ENCODE measurements around the gene OSBPL7.
"Not testable (repeated sequence)": the region's sequence is repeated elsewhere in the genome, so short reads cannot be mapped to it uniquely, and the experiment has no call there.

The OSBPL7 gene

DNA sequence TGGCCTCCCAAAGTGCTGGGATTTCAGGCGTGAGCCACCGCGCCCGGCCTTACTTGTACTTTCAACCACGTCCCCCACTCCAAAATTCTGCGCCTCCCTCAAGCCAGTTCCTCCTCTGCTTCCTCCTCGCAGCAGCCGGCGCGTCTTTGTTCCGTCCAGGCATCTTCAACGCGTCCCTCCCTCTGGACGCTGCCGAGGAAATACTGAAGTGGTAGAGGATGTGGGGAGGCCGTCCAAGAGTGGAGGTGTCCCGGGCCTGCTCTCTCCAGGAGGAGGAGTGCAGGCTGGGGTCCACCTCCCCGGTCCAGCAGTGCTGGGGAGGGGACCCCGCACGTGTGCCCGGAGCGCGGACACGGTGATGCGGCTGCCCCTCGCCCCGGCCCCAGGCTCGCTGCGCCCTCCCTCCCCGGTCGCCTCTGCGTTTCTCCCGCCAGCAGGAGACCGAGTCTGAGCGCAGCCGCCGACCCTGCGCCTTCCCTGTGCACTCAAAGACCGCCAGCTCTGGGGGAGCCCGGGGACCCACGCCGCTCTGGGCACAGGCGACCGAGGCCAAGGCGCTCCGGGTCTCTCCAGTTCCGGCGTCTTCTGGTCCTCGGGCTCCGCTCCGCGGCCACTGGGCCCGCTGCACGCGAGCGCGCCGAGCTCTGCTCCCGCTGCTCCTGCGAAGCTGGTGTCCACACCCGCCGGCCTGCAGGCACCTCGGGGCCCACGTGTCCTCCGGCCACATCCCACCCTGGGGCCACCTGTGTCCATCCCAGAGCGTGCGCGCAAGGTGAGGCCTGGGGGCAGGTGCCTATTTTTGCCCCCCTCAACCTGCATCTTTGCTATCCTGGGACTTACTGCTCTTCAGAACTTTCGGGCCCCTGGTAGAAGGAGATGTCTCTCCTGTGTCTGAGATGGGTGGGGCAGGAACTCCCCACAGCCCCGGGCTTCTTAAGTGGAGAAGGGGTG is 31.7 kb downstream of the OSBPL7 start:
- in situ Hi-C loops (cut with HindIII; ENCODE audit: low pct_unique_long_range_greater_than_20kb, low sequenced_read_pairs): no loop called here
- no peak for TF ChIP-seq JUND (IDR thresholded peaks at IDR 0.05; ENCODE audit: low read depth)
- peak; percentile 75 to 92 for DNase-seq (ENCODE audit: low read depth in 1 of 2, low spot score in 1 of 2)

DNA sequence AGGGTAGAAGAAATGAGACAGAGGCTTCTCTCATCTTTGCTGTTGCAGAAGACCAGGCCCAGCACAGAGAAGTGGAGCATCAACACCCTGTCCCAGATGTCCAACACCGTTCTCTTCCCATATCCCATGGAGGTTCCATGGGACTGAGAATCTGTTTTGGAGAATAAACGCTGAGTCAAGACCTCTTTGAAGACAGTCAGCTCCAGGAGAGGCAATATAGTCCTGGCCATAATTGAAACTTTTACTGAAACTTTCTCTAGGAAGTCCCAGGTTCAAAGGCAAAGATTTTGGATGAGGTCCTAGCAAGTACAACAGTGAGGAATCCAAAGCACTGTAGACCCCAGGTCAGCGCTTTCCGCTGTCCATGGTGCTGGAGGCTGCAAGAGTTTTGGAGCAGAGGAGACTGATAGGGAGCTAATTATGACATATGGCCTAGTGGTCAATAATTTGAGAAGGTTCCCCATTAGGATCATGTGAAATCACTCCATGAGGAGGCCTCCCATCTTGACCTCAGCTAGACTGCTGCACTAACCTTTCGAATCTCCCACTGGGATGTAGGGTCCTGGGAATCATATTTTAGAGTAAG is 36.0 kb downstream of the OSBPL7 start:
- no peak for TF ChIP-seq JUND (IDR thresholded peaks at IDR 0.05; ENCODE audit: low read depth)
- in situ Hi-C loops (cut with HindIII; ENCODE audit: low pct_unique_long_range_greater_than_20kb, low sequenced_read_pairs): no loop called here
- DNase-seq (ENCODE audit: low read depth in 1 of 2, low spot score in 1 of 2): peak in 1 of 2 experiments; percentile 69

DNA sequence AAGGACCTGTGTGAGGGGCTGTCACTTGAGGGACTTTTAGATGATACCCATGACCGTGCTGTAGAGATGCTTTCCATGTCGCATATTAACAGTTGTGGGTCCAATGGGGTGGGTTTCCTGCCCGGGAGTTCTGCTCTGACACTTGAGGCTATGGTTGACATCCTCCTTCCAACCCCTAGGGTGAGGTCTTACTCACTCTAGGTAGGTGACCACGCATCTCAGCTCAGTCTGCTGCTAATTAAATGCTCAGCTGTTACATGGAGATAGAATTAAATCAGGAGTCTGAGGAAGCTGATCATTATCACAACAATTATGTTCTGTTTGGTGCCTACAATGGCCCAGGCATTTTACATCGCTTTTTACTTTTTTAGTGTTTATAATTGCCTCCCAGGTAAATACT is 40.2 kb downstream of the OSBPL7 start:
- TF ChIP-seq JUND (IDR thresholded peaks at IDR 0.05; ENCODE audit: low read depth): no peak
- in situ Hi-C loops (cut with HindIII; ENCODE audit: low pct_unique_long_range_greater_than_20kb, low sequenced_read_pairs): no loop called here
- DNase-seq (ENCODE audit: low read depth in 1 of 2, low spot score in 1 of 2): no peak

DNA sequence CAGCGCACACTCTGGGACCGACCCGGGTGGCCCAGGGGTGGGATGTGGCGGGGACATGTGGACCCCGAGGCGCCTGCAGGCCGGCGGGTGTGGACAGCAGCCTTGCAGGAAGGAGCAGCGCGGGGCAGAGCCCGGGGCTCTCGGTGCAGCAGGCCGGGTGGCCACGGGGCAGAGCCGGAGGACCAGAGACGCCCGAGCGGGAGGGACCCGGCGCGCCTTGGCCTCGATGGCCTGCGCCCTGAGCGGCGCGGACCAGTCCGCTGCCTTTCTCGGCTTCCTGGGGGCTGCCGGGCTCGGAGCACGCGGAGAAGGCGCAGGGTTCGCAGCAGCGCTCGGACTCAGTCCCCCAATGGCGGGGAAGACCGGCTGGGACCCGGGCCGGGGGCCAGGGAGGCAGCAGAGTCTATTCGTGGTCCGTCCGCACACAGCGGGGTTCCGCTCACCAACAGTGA is 43.4 kb downstream of the OSBPL7 start:
- no peak for TF ChIP-seq JUND (IDR thresholded peaks at IDR 0.05; ENCODE audit: low read depth)
- in situ Hi-C loops (cut with HindIII; ENCODE audit: low pct_unique_long_range_greater_than_20kb, low sequenced_read_pairs): no loop called here
- DNase-seq (ENCODE audit: low read depth in 1 of 2, low spot score in 1 of 2): no peak

DNA sequence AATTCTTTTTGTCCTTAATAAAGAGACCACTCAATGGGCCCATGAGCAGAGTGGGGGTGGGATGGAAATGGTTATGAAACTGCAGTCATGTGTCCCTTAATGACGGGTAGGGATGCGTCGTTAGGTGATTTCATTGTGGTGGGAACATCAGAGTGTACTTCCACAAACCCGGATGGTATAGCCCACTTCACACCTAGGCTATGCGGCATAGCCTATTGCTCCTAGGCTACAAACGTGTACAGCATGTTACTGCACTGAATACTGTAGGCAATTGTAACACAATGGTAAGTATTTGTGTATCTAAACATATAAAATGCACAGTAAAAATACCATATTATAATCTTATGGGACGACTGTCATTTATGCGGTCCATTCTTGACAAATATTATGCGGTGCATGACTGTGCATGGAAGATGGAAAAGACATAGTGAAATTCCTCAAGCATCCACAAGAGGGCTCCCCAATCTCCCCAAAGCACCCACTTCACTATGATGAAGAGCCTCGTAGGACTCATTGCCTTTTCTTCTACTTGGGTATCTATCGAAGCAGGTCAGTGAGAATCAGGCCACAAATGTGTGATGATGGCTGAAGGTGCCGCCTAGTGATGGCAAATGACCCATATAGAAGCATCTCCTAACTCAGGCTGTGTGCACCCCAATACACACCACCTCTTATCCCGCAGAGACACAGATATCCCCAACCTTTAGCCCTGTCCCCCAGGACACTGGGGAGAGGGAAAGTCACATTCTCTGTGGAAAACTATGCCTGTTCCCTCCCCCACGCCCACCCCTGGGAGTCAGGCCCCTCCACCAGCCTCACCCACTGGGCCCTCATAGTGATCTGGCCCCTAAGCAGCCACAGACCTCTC is 45.0 kb downstream of the OSBPL7 start:
- DNase-seq (ENCODE audit: low read depth in 1 of 2, low spot score in 1 of 2): peak; percentile 61 to 72
- no peak for TF ChIP-seq JUND (IDR thresholded peaks at IDR 0.05; ENCODE audit: low read depth)
- in situ Hi-C loops (cut with HindIII; ENCODE audit: low pct_unique_long_range_greater_than_20kb, low sequenced_read_pairs): no loop called here

DNA sequence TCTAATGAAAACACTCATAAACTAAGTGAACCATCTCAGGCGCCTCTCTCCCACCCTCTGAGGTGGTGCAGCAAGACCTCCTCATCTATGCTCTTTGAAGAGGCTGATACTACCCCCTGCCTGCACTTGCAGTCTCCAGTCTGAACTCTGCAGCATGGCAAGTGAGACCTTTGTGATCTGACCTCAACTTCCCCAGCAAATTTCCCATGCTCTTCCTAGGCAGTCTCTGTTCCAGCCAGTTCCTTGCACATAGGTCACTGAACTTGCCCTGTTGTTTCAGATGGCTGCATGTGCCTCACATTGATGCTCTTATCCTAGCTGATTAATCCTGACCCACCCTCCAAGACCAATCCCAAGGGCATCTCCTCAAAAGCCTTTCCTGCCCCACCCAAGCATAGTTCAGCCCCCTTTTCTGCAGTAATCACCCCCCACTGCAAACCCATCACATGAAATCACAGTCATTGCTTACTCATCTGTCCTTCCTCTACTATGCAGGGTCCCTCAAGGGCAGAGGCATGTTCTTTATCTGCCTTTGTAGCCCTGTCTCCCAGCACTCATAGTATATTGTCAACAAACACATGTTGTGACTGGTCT is 46.5 kb downstream of the OSBPL7 start:
- TF ChIP-seq JUND (IDR thresholded peaks at IDR 0.05; ENCODE audit: low read depth): no peak
- in situ Hi-C loops (cut with HindIII; ENCODE audit: low pct_unique_long_range_greater_than_20kb, low sequenced_read_pairs): no loop called here

DNA sequence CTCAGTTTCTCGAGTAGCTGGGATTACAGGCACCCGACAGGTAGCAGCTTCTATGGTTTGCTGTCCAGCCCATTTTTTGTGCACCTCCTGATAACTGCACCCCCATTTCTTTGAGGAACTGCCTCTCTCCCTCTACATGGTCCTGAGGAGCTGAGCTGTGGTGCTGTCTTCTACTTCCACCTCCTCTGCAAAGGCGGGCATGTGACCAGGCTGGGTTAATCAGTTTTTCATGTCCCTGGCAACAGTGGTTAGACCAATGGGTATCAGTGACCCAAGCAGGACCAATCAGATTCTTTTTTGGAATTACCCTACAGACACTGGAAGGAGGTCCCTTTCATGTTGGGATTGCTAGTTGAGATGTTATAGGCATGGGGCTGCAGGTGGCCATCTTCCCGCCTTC is 47.3 kb downstream of the OSBPL7 start:
- TF ChIP-seq JUND (IDR thresholded peaks at IDR 0.05; ENCODE audit: low read depth): no peak
- in situ Hi-C loops (cut with HindIII; ENCODE audit: low pct_unique_long_range_greater_than_20kb, low sequenced_read_pairs): no loop called here

More for the DNA sequence above, 46.5 kb downstream of the OSBPL7 start:
- DNase-seq (ENCODE audit: low read depth in 1 of 2, low spot score in 1 of 2): no peak

DNA sequence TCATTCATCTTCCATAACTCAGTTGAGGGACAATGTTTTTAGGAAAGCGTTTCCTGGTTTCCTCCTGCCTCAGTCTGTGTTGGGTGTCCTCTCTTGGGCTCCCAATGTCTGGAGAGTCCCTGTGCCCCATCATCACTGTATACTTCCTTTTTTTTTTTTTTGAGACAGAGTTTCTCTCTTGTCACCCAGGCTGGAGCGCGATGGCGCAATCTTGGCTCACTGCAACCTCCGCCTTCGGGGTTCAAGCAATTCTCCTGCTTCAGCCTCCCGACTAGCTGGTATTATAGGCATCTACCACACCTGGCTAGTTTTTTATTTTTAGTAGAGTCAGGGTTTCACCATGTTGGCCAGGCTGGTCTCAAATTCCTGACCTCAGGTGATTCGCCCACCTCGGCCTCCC is 47.9 kb downstream of the OSBPL7 start:
- in situ Hi-C loops (cut with HindIII; ENCODE audit: low pct_unique_long_range_greater_than_20kb, low sequenced_read_pairs); DNase-seq (ENCODE audit: low read depth in 1 of 2, low spot score in 1 of 2): not testable (repeated sequence)

More for the DNA sequence above, 47.3 kb downstream of the OSBPL7 start:
- DNase-seq (ENCODE audit: low read depth in 1 of 2, low spot score in 1 of 2): no peak

DNA sequence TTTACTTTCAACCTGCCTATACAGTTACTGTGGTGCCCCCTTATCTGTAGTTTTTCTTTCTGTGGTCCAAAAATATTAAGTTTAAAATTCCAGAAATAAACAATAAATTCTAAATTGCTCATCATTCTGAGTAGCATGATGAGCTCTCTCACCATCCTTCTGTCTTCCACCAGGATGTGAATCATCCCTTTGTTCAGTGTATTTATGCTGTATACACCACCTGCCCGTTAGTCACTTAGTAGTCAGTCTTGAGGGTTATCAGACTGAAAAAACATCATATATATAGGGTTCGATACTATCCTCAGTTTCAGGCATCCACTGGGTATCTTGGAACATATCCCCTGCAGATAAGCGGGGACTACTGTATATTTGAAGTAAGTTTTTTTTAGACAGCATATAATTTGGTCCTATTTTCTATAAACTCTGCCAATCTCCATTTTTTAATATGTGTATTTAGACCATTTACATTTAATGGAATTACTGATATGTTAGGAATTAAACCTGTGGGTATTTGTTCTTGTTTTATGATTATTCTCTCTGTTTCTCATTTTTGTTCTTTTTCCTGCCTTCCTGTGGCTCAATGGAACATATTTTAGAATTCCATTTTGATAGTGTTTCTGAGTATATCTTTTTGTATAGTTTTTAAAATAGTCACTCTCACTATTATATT is 57.5 kb downstream of the OSBPL7 start:
- in situ Hi-C loops (cut with HindIII; ENCODE audit: low pct_unique_long_range_greater_than_20kb, low sequenced_read_pairs): no loop called here
- TF ChIP-seq JUND (IDR thresholded peaks at IDR 0.05; ENCODE audit: low read depth): no peak
- no peak for DNase-seq (ENCODE audit: low read depth in 1 of 2, low spot score in 1 of 2)

DNA sequence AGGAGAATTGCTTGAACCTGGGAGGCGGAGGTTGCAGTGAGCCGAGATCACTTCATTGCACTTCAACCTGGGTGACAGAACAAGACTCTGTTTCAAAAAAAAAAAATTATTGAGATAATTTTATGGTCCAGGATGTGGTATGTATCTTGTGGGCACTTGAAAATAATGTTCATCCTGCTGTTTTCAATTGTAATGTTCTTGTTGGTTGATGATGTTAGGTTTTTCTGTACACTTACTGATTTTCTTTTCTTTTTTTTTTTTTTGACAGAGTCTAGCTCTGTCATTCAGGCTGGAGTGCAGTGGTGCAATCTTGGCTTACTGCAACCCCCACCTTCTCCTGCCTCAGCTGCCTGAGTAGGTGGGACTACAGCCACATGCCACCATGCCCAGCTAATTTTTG is 58.9 kb downstream of the OSBPL7 start:
- DNase-seq (ENCODE audit: low read depth in 1 of 2, low spot score in 1 of 2): no peak
- in situ Hi-C loops (cut with HindIII; ENCODE audit: low pct_unique_long_range_greater_than_20kb, low sequenced_read_pairs): no loop called here
- no peak for TF ChIP-seq JUND (IDR thresholded peaks at IDR 0.05; ENCODE audit: low read depth)

DNA sequence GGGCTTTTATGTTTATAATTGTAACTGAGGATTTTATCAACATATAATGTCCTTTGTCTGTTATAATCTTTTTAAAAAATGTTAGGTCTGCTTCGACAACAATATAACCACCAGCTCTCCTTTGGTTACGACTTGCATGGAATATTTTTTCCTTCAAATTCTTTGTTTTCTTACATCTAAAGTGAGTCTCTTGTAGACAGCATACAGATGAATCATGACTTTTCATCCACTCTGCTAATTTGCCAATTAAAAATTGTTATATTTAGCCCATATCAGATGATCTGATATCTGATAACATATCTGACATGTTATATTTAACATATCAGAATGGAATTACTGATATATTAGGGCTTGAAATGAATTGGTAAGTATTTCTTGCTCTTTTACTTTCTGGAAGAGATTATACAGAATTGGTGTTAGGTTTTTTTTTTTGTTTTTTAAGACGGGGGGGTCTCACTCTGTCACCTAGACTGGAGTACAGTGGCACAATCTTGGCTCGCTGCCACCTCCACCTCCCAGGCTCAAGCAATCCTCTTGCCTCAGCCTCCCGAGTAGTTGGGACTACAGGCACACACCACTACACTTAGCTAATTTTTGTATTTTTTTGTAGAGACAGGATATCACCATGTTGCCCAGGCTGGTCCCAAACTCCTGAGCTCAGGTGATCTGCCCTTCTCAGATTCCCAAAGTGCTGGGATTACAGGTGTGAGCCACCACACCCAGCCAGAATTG is 61.0 kb downstream of the OSBPL7 start:
- in situ Hi-C loops (cut with HindIII; ENCODE audit: low pct_unique_long_range_greater_than_20kb, low sequenced_read_pairs): no loop called here
- DNase-seq (ENCODE audit: low read depth in 1 of 2, low spot score in 1 of 2): no peak
- TF ChIP-seq JUND (IDR thresholded peaks at IDR 0.05; ENCODE audit: low read depth): no peak
